GM18909 (cell line): ENCODE data around the gene SENP6.
"Not testable (repeated sequence)": the region's sequence is repeated elsewhere in the genome, so short reads cannot be mapped to it uniquely, and the experiment has no call there.

Experiments
- ATAC-seq: cut with Tn5 transposase; IDR thresholded peaks from one replicate; pipeline ENCODE4 v1.9.1; 2021; ENCODE audit warnings: mild to moderate bottlenecking; ENCODE audit not compliant: unreplicated experiment, poor library complexity

The SENP6 gene

DNA sequence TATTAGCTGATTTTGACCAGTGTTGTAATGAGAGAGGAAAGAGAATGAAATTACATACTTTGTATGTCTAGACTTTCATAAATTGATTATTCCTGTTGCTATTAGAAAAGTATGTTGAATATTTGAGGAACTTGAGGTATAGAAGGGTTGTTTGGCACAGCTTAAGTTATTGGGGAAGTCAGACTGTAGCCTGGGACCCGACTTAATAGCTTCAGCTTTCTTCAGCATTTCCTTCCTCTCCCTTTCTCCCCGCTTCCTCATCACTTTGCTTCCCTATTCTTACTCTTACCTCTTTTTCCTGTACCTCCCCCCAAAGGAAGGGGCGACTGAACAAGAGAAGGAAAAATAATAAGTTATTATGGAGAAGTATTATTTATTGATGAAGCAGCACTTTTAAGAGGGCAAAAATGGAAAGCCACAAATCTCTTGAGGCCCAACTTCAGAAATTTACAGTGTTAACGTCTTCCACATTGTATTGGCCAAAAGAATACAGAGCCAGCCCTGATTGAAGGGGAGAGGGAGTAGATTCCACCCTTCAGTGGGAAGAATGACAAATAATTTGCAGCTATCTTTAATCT, 7.4 kb downstream of the SENP6 start:
- ATAC-seq, result no peak

DNA sequence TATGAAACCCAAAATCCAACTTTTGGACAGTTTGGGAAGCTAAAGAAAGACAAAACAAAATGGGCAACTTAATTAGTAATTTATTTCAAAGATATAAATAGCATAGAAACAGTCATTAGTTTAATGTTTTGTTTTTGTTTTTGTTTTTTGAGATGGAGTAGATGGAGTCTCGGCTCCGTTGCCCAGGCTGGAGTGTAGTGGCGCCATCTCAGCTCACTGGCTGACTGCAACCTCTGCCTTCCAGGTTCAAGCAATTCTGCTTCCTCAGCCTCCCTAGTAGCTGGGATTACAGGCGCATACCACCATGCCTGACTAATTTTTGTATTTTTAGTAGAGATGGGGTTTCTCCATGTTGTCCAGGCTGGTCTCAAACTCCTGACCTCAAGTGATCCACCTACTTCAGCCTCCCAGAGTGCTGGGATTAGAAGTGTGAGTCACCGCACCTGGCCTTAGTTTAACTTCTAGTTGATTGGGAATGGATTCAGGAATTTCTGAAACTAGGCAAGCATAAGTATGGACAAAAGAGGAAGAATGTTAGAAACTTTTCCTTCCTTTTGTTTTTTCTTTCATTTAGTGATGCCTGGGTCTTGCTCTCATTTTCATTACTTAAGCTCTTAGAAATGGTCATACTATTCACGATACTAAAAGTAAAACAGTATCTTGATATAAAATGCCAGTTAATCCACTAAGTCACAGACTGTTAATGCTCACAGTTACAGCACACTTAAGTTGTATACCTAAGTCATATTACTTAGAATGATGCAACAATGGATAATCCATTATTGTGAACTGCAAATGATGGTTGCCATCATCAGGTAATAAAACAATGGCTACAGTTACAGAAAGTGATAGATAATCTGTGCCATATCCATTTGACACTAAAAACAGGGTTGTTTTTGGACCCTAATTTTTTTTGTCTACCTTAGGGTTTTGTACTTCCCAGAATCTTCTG, 8.2 kb downstream of the SENP6 start:
- ATAC-seq, result no peak

DNA sequence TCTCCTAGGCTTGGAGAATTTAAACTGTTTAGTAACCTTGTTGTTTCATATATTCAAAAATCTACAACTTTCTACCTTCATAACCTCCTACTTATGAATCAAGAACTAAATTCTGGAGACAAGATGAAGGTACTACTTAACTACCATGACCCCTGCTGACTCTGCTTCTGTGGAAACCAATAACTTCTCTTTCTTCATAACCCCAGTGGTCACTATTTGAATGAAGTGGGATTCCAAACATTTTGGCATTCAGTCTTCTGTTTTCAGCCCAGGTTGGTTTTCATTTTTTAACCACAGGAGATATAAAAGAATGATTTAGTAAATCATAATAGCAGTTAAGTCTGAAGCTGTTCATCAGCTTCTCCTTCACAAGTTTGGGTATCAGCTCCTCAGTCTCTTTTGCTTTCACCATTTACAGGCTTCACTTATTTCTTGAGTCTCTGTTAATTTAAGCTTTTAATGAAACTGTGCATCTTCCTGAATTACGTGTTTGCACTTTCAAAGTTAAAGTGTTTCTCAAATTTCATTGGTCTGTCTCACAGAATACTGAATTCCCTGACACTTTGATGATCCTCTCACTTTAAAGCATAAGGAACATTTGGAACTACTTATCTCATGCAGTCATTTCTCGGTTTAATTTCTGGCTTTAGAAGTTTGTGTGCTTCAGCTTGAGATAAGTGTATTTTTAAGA, 9.5 kb downstream of the SENP6 start:
- ATAC-seq, result no peak

DNA sequence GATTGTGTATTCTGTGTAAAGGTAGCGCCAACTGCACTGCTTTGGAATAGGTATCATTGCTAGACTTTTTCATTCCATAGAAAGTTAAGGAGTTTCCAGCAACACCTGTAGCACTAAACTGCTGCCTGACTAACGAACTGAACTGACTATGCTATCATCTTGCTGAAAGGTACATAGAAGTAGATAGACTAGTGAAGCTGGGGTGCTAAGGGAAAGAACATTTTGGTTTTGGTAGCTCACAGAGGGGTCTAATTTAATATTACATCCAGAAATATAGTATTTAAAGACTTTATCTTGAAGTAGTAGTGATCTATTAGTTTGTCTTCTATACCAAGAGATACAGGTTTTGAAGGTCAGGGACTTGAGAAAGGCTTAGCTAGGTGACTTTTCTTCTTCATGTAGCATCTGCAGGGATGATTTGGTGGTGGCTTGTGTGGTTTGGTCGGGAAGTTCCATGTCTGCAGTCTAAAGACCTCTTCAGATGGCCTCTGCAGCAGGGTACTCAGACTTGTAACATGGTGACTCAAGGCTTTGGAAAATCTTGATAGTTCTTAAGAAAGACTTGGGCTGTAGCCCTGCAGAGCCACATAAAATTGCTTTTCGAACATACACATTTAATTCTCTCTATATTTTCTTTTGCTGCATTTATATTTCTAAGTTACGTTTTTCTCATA, 10.2 kb downstream of the SENP6 start:
- ATAC-seq, result peak; percentile 42

DNA sequence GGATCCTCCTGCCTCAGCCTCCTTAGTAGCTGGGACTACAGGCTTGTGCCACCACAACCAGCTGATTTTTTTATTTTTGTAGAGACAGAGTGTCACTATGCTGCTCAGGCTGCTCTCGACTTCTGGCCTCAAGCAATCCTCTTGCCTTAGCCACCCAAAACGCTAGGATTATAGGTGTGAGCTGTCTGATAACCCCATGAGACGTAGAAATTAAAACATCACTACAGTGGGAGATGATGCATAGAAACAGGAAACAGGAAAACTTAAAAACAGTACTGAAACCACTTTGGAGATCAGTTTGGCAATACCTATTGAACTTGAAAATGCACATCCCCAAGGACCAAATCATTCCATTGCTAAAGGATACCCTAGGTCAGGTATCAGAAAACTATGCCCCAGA, 10.8 kb downstream of the SENP6 start:
- ATAC-seq, result no peak

GRCh38 chr6:75613056-75613501, 11.4 kb downstream of the SENP6 start:
- ATAC-seq, result no peak

GRCh38 chr6:75618437-75618836, 16.8 kb downstream of the SENP6 start:
- no peak for ATAC-seq

DNA sequence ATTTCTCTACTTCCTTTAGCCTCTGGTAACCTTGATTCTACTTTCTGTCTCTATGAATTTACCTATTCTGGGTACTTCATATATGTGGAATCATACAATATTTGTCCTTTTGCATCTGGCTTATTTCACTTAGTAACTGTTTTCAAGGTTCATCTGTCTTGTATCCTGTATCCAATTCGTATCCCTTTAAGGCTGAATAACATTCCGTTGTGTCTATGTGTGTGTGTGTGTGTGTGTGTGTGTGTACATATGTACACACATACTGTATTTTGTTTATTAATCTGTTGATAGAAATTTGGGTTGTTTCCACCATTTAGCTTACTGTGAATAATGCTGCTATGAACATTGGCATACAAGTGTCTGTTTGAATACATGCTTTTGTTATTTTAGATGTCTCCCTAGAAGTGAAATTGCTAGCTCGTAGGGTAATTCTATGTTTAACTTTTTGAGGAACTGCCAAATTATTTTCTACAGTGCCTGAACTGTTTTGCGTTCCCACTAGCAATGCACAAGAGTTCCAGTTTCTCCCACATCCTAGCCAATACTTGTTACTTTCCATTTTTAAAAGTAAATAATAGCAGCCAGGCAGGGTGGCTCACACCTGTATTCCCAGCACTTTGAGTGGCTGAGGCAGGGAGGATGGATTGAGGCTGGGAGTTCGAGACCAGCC, 17.7 kb downstream of the SENP6 start:
- ATAC-seq, result no peak

GRCh38 chr6:75620381-75621304, 19.0 kb downstream of the SENP6 start:
- ATAC-seq, result no peak

- no peak for ATAC-seq
Observed at GRCh38 chr6:75621846-75622245, 20.2 kb downstream of the SENP6 start.

GRCh38 chr6:75623491-75623890, 21.8 kb downstream of the SENP6 start:
- no peak for ATAC-seq

GRCh38 chr6:75624335-75624734, 22.7 kb downstream of the SENP6 start:
- ATAC-seq, result no peak

GRCh38 chr6:75624988-75625387, 23.3 kb downstream of the SENP6 start:
- no peak for ATAC-seq

GRCh38 chr6:75626561-75626960, 24.9 kb downstream of the SENP6 start:
- no peak for ATAC-seq

- not testable (repeated sequence) for ATAC-seq
Observed at GRCh38 chr6:75627708-75628107, 26.0 kb downstream of the SENP6 start.

- ATAC-seq, result no peak
Observed at GRCh38 chr6:75631859-75632635, 30.4 kb downstream of the SENP6 start.

DNA sequence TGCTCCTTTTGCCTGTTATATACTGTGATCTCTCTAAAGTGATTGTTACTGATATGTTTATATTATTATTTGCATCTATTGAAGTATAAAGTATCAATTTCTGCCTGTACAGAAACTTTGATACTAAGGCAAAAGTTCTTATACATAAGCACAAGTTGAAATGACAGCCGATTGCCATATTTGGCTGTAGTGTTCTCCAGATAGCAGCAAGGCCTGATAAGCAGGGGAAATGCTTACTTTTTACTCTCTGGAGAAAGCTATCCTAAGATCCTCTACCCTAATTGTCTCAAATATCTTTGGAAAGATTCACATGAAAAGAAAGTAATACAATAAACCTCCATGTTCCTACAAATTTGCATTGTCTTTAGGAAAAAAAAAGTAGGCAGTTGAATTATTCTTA, 31.4 kb downstream of the SENP6 start:
- ATAC-seq, result no peak

- no peak for ATAC-seq
Observed at GRCh38 chr6:75642311-75642710, 40.6 kb downstream of the SENP6 start.
